Mesendoderm (in vitro differentiated cells): ENCODE results near the gene MAN1A2.
A peak's percentile ranks its signal among the peaks of the same experiment; 100 is the strongest.

Experiments used
- DNase-seq: peaks from one replicate; pipeline ENCODE4 v3.0.0; 2013
- H2AK5ac ChIP-seq: 2 replicates; pipeline ENCODE4 v1.6.1; 2013; ENCODE audit warnings: low read length, inconsistent platforms
- H2BK120ac ChIP-seq: 2 replicates; pipeline ENCODE4 v1.6.1; 2013; ENCODE audit warnings: low read depth, mild to moderate bottlenecking, low read length, moderate library complexity, mixed read lengths
- H2BK15ac ChIP-seq: replicated peaks from 2 replicates; pipeline ENCODE4 v1.6.1; 2013; ENCODE audit warnings: low read depth, mild to moderate bottlenecking, moderate library complexity
- H2BK5ac ChIP-seq: 2 replicates; pipeline ENCODE4 v1.6.1; 2013; ENCODE audit warnings: low read length, inconsistent platforms
- H3K18ac ChIP-seq: 2 replicates; pipeline ENCODE4 v1.6.1; 2013; ENCODE audit warnings: mild to moderate bottlenecking, low read length, mixed read lengths
- H3K23ac ChIP-seq: one replicate; pipeline ENCODE4 v1.6.1; 2013; ENCODE audit warnings: low read length
- H3K27ac ChIP-seq: 2 replicates; pipeline ENCODE4 v1.5.1; 2013; ENCODE audit warnings: low read depth, mild to moderate bottlenecking, inconsistent platforms, low read length, moderate library complexity
- H3K27me3 ChIP-seq: 2 replicates; pipeline ENCODE4 v1.6.1; 2013; ENCODE audit warnings: low read length, control low read depth, mild to moderate bottlenecking, inconsistent platforms; ENCODE audit not compliant: insufficient read depth, poor library complexity
- H3K36me3 ChIP-seq: 2 replicates; pipeline ENCODE4 v1.6.1; 2013; ENCODE audit warnings: low read length, inconsistent platforms; ENCODE audit not compliant: control insufficient read depth, insufficient read depth
- H3K4ac ChIP-seq: one replicate; pipeline ENCODE4 v1.6.1; 2013; ENCODE audit warnings: low read depth, mild to moderate bottlenecking, low read length, moderate library complexity
- H3K4me1 ChIP-seq: 2 replicates; pipeline ENCODE4 v1.6.1; 2013; ENCODE audit warnings: low read depth, low read length, inconsistent platforms; ENCODE audit not compliant: control insufficient read depth
- H3K4me2 ChIP-seq: 2 replicates; pipeline ENCODE4 v1.6.1; 2013; ENCODE audit warnings: low read length
- H3K4me3 ChIP-seq: 2 replicates; pipeline ENCODE4 v1.5.1; 2013; ENCODE audit warnings: mild to moderate bottlenecking, low read length
- H3K56ac ChIP-seq: one replicate; pipeline ENCODE4 v1.6.1; 2013; ENCODE audit warnings: low read length
- H3K79me1 ChIP-seq: 2 replicates; pipeline ENCODE4 v1.6.1; 2013; ENCODE audit warnings: low read length, inconsistent platforms
- H3K79me2 ChIP-seq: 2 replicates; pipeline ENCODE4 v1.6.1; 2013; ENCODE audit warnings: mild to moderate bottlenecking, low read length; ENCODE audit not compliant: control insufficient read depth, insufficient read depth
- H3K9ac ChIP-seq: 2 replicates; pipeline ENCODE4 v1.6.1; 2013; ENCODE audit warnings: low read length, inconsistent platforms
- H4K5ac ChIP-seq: one replicate; pipeline ENCODE4 v1.6.1; 2013; ENCODE audit warnings: low read length
- H4K8ac ChIP-seq: one replicate; pipeline ENCODE4 v1.6.1; 2013; ENCODE audit warnings: low read depth, mild to moderate bottlenecking, control low read depth, low read length, moderate library complexity
- WGBS: extraction: QIAGEN DNeasy Blood & Tissue Kit; methylation state at CpG from one replicate; pipeline ENCODE4 v1.1.7; 2013; ENCODE audit warnings: low lambda C conversion rate, missing lambda C conversion rate; ENCODE audit not compliant: insufficient coverage; ENCODE audit errors: extremely low coverage; 5-methylcytosine and 5-hydroxymethylcytosine counted together

Gene MAN1A2

DNA sequence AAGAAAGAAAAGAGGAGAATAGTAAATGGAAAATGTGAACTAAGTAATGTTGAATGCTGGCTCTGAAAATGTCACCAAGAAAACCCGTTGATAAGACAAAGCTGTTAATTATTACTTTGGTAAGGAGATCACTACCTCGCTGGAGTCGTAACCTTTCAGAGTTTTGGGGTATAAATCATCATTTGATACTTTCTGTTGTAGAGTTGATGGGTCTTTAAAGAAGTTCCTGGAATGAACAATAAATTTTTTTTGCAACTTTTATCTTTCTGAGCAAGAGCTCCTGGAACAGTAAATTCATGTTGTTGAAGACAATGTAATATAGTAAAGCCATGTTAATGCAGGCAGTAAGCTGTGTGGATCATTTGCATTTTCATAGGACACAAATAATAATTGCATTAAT is 46.2 kb downstream of the MAN1A2 start:
- no peaks in the 10 kb centered on the region for H3K36me3 ChIP-seq
- H3K27ac ChIP-seq, result no peak overlapping the region
- no peak overlapping the region for H3K4ac ChIP-seq
- no peak overlapping the region for H4K8ac ChIP-seq
- peaks cover 2% of the 10 kb centered on the region for H3K4me1 ChIP-seq
- no peak overlapping the region for H3K18ac ChIP-seq
- no peak overlapping the region for H3K9ac ChIP-seq
- no peak overlapping the region for H3K56ac ChIP-seq
- no peaks in the 10 kb centered on the region for H3K79me1 ChIP-seq
- no peak overlapping the region for H2BK120ac ChIP-seq
- WGBS, result no CpG with 5 or more reads among the region's 3 CpGs
- no peak overlapping the region for H2BK15ac ChIP-seq
- H2AK5ac ChIP-seq, result no peak overlapping the region
- no peaks in the 10 kb centered on the region for H3K27me3 ChIP-seq
- no peak for DNase-seq
- H3K79me2 ChIP-seq, result no peaks in the 10 kb centered on the region
- H3K4me3 ChIP-seq, result no peak overlapping the region
- no peak overlapping the region for H3K23ac ChIP-seq
- H4K5ac ChIP-seq, result no peak overlapping the region
- H3K4me2 ChIP-seq, result no peak overlapping the region
- no peak overlapping the region for H2BK5ac ChIP-seq

DNA sequence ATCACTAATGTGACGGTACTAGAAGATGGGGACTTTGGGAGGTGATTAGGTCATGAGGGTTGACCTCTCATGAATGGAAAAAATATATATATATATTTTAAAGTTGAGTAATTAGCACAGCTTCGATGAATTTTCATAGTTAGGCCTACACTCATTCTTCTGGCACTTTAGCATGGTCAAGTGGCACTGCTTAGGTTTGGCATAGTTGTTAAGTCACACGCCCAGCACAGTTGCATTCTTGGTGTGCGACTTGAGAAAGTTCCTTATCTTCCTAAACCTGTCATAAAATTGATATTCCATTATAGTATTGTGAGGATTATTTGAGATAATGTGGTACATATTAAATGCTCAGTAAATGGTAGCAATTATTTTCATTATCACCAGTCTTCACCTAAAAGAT is 47.7 kb downstream of the MAN1A2 start:
- H2BK120ac ChIP-seq, result no peak overlapping the region
- no peak for DNase-seq
- H3K9ac ChIP-seq, result no peak overlapping the region
- no peak overlapping the region for H2BK5ac ChIP-seq
- peaks cover 2% of the 10 kb centered on the region for H3K4me1 ChIP-seq
- no peaks in the 10 kb centered on the region for H3K79me1 ChIP-seq
- no CpG with 5 or more reads among the region's 4 CpGs for WGBS
- no peak overlapping the region for H3K18ac ChIP-seq
- H4K5ac ChIP-seq, result no peak overlapping the region
- no peak overlapping the region for H3K27ac ChIP-seq
- no peak overlapping the region for H3K23ac ChIP-seq
- no peak overlapping the region for H3K4ac ChIP-seq
- H3K4me2 ChIP-seq, result no peak overlapping the region
- no peak overlapping the region for H3K56ac ChIP-seq
- H3K79me2 ChIP-seq, result no peaks in the 10 kb centered on the region
- no peak overlapping the region for H3K4me3 ChIP-seq
- no peak overlapping the region for H2AK5ac ChIP-seq
- H3K27me3 ChIP-seq, result no peaks in the 10 kb centered on the region
- no peaks in the 10 kb centered on the region for H3K36me3 ChIP-seq
- H2BK15ac ChIP-seq, result no peak overlapping the region
- no peak overlapping the region for H4K8ac ChIP-seq

DNA sequence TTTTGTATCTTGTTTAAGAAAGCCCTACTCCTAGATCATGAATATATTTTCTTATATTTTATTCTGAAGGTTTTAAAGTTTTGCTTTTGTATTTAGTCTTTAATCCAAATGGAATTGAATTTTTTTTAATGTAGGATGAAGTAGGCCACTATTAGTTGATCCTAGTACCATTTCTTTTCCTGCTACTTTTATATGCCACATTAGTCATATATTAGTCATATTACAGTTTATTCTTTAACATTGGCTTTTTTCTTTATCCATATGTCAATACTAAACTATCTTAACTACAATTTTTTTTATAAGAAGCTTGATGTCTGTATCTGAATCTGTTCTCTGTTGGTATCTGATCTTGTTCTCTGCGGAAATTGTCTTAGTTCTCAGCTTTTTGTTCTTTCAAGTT is 48.8 kb downstream of the MAN1A2 start:
- no CpG with 5 or more reads among the region's 1 CpG for WGBS
- no peaks in the 10 kb centered on the region for H3K79me1 ChIP-seq

DNA sequence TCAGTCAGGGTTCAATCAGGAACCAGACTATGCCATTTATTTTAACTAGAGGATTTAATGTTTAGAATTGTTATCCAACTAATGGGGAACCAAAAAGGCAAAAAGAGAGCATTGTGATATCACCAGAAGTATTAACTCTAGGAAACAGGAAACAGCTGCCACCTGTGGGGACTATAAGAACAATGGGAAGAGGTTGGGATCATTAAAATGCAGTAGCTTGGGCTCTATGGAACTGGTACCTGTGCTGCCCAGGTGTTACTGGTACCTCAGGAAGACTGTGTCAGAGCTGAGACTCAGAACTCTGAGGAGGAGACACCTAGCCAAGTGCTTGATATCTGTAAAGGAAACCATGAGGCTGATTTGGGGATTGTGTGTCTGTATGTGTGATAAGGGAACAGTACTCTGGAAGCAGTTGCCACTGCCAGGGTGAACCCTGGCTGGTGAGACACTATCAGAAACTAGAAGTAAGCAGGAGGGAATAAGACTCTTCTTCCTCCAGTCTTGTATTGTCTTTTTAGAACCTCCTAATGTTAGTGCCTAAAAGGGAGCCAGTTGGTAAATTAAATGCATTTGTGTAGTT is 49.4 kb downstream of the MAN1A2 start:
- Histone ChIP-seq H2AK5ac (no peak overlapping the region), H2BK15ac (no peak overlapping the region), H3K56ac (no peak overlapping the region), H2BK120ac (no peak overlapping the region), H3K4me3 (no peak overlapping the region), H3K18ac (no peak overlapping the region), H3K4ac (no peak overlapping the region), H3K36me3 (no peaks in the 10 kb centered on the region), H3K23ac (no peak overlapping the region), H4K5ac (no peak overlapping the region), H3K9ac (no peak overlapping the region), H2BK5ac (no peak overlapping the region), H3K27me3 (no peaks in the 10 kb centered on the region), H3K79me1 (no peaks in the 10 kb centered on the region), H3K4me1 (peaks cover 2% of the 10 kb centered on the region), H3K27ac (no peak overlapping the region), H4K8ac (no peak overlapping the region), H3K4me2 (no peak overlapping the region), H3K79me2 (no peaks in the 10 kb centered on the region)
- peak; percentile 25 for DNase-seq

More for the DNA sequence above, 48.8 kb downstream of the MAN1A2 start:
- Histone ChIP-seq H3K4me3 (no peak overlapping the region), H3K4me1 (peaks cover 2% of the 10 kb centered on the region), H2BK120ac (no peak overlapping the region), H3K18ac (no peak overlapping the region), H3K36me3 (no peaks in the 10 kb centered on the region), H3K27ac (no peak overlapping the region), H2BK5ac (no peak overlapping the region), H2AK5ac (no peak overlapping the region), H4K5ac (no peak overlapping the region), H4K8ac (no peak overlapping the region), H3K23ac (no peak overlapping the region), H3K56ac (no peak overlapping the region), H3K4ac (no peak overlapping the region), H3K9ac (no peak overlapping the region), H3K27me3 (no peaks in the 10 kb centered on the region), H3K79me2 (no peaks in the 10 kb centered on the region), H2BK15ac (no peak overlapping the region), H3K4me2 (no peak overlapping the region)
- no peak for DNase-seq

DNA sequence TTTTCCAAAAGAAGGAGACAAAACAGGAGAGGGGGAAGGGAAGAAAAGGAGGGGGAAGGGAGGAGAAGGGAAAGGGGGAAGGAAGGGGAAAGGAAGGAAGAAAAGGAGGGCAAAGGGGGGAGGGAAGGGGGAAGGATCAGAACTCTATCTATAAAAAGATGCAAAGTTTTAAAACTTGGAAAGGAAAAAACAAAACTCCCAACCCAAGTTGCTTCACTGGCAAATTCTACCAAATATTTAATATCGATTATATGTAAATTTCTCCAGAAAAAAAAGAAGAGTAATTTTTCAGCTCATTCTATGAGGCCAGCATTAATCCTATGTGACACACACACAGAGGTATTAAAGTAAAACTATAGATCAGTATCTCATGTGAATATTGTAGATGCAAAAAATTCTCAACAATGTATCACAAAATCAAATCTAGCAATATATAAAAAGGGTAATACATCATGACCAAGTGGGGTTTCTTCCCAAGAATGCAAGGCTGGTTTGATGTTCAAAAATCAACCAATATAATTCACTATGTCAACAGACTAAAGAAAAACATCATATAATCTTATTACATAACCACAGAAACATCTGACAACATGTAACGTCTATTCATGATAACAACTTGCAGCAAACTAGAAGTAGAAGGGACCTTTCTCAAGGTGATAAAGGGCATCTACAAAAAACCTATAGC is 57.9 kb downstream of the MAN1A2 start:
- DNase-seq, result no peak
- Histone ChIP-seq H3K4ac (no peak overlapping the region), H3K4me3 (no peak overlapping the region), H3K4me1 (no peaks in the 10 kb centered on the region), H3K56ac (no peak overlapping the region), H3K9ac (no peak overlapping the region), H3K4me2 (no peak overlapping the region), H3K23ac (no peak overlapping the region), H2BK15ac (no peak overlapping the region), H3K18ac (no peak overlapping the region), H3K79me1 (no peaks in the 10 kb centered on the region), H2AK5ac (no peak overlapping the region), H3K36me3 (no peaks in the 10 kb centered on the region), H4K8ac (no peak overlapping the region), H2BK120ac (no peak overlapping the region), H3K27me3 (no peaks in the 10 kb centered on the region), H3K79me2 (no peaks in the 10 kb centered on the region), H3K27ac (no peak overlapping the region), H4K5ac (no peak overlapping the region), H2BK5ac (no peak overlapping the region)
- no CpG with 5 or more reads among the region's 2 CpGs for WGBS

DNA sequence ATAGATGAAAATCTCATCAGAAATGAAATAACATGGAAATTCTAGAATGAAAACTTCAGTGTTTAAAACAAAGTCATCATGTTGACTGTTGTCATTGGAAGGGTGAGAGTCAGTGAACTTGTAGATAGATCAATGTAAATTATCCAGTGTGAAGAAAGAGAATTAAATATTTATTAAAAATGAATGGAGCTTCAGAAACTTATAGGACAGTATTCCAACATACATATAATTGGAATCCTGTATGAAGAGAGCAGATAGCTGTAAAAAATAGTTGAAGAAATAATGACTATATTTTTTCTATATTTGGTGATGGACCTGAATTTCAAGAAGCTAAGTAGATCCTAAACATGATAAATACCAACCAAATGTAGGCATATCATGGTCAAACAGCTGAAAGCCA is 60.0 kb downstream of the MAN1A2 start:
- Histone ChIP-seq H3K79me2 (no peaks in the 10 kb centered on the region), H3K36me3 (no peaks in the 10 kb centered on the region)

More for the DNA sequence above, 60.0 kb downstream of the MAN1A2 start:
- Histone ChIP-seq H3K23ac (no peak overlapping the region), H3K9ac (no peak overlapping the region), H3K4me3 (no peak overlapping the region), H4K8ac (no peak overlapping the region), H2BK5ac (no peak overlapping the region), H3K79me1 (no peaks in the 10 kb centered on the region), H3K27me3 (no peaks in the 10 kb centered on the region), H2AK5ac (no peak overlapping the region), H4K5ac (no peak overlapping the region), H2BK15ac (no peak overlapping the region), H3K4me1 (no peaks in the 10 kb centered on the region), H3K18ac (no peak overlapping the region), H3K27ac (no peak overlapping the region), H2BK120ac (no peak overlapping the region), H3K56ac (no peak overlapping the region), H3K4ac (no peak overlapping the region), H3K4me2 (no peak overlapping the region)
- DNase-seq, result no peak
